Fibroblast of pulmonary artery (primary cell): ENCODE results near the gene FDXR.

ENCODE experiments used
- DNase-seq: peaks from one replicate; pipeline ENCODE4 v3.0.0-alpha.2; 2010; ENCODE audit warnings: low read depth
- H3K4me3 ChIP-seq: replicated peaks from 2 replicates; pipeline ENCODE4 v1.5.1; 2011; ENCODE audit warnings: low read depth, mild to moderate bottlenecking, control low read depth, low read length, moderate library complexity
- CTCF ChIP-seq: IDR thresholded peaks from 2 replicates; pipeline ENCODE4 v1.5.1; 2011; ENCODE audit warnings: mild to moderate bottlenecking, control low read depth, low read length, inconsistent platforms; ENCODE audit errors: missing control alignments

The FDXR gene

GRCh38 chr17:74822939-74823367 is 49.8 kb downstream of the FDXR start:
- no peak overlapping the region for H3K4me3 ChIP-seq
- no peak for TF ChIP-seq CTCF
- no peak for DNase-seq

GRCh38 chr17:74822335-74822938 is 50.4 kb downstream of the FDXR start:
- H3K4me3 ChIP-seq, result no peak overlapping the region
- no peak for DNase-seq
- TF ChIP-seq CTCF, result no peak

GRCh38 chr17:74821655-74822334 is 51.0 kb downstream of the FDXR start:
- TF ChIP-seq CTCF, result no peak
- H3K4me3 ChIP-seq, result no peak overlapping the region
- DNase-seq, result no peak

- no peak for DNase-seq
- no peak overlapping the region for H3K4me3 ChIP-seq
- no peak for TF ChIP-seq CTCF
Observed at GRCh38 chr17:74819801-74820436, 52.9 kb downstream of the FDXR start.

GRCh38 chr17:74818291-74818938 is 54.4 kb downstream of the FDXR start:
- H3K4me3 ChIP-seq, result no peak overlapping the region
- TF ChIP-seq CTCF, result no peak
- DNase-seq, result no peak

- H3K4me3 ChIP-seq, result no peak overlapping the region
Observed at GRCh38 chr17:74816905-74817620, 55.7 kb downstream of the FDXR start.

More at GRCh38 chr17:74816905-74817620, 55.7 kb downstream of the FDXR start:
- TF ChIP-seq CTCF, result no peak
- DNase-seq, result no peak
